Measurements from ENCODE around the gene LIPK.

Gene LIPK

DNA sequence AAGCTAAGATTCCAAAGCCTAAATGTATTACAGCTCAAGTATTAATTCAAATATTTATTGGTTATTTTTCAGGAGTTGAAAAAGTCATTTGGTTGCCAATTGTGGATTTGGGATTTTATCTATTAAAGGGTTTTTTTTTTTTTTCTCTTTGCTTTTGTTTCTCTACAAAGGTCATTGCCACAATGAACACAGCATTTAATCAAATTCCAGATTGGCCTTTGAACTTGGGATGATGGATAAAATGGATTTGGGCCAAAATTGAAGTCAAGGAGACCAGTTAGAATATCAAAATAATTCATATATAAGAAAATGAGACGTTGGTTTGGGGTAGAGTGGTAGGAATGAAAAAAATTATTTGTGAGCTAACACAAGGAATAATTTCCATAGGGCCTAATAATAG lies 63.3 kb downstream of the LIPK start:
- DNase-seq (ENCODE audit: low read depth), result no peak
- no peak for TF ChIP-seq POLR2A (IDR thresholded peaks at IDR 0.05; ENCODE audit: extremely low read depth, insufficient read length)
- TF ChIP-seq, protein P1, sequence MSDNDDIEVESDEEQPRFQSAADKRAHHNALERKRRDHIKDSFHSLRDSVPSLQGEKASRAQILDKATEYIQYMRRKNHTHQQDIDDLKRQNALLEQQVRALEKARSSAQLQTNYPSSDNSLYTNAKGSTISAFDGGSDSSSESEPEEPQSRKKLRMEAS (IDR thresholded peaks at IDR 0.05; ENCODE audit: low read depth, low read length), result no peak
- TF ChIP-seq MYC (IDR thresholded peaks at IDR 0.05; ENCODE audit: low read depth, low read length), result no peak
- no peak for TF ChIP-seq CTCF (IDR thresholded peaks at IDR 0.05; ENCODE audit: low read depth, low read length)
- H3K4me3 ChIP-seq (ENCODE audit: low read depth, low read length), result no peak overlapping the region

- no peak overlapping the region for H3K4me3 ChIP-seq (ENCODE audit: low read depth, low read length)
- DNase-seq (ENCODE audit: low read depth), result no peak
- TF ChIP-seq, protein P1 (IDR thresholded peaks at IDR 0.05; ENCODE audit: low read depth, low read length), result no peak
- TF ChIP-seq MYC (IDR thresholded peaks at IDR 0.05; ENCODE audit: low read depth, low read length) (no peak), CTCF (IDR thresholded peaks at IDR 0.05; ENCODE audit: low read depth, low read length) (no peak), POLR2A (IDR thresholded peaks at IDR 0.05; ENCODE audit: extremely low read depth, insufficient read length) (no peak)
Measured at GRCh38 chr10:88781206-88781605, 75.2 kb downstream of the LIPK start.

DNA sequence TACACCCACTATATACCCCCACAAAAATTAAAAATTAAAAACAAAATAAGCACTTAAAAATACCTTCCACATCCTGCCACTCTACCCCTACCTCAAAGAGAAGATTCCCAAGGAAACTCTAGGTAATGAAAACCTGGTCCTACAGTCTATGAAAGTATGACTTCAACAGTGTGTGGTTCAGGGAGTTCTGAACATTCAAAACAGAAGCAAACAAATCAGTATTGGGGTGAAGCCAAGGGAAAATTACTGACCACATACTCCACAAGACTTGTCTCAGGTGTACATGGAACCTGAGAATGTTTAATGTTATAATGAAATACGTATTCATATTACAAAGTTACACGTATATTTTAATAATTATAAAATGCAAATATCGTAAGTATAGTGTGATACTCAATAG lies 76.2 kb downstream of the LIPK start:
- no peak for TF ChIP-seq MYC (IDR thresholded peaks at IDR 0.05; ENCODE audit: low read depth, low read length)
- no peak for TF ChIP-seq CTCF (IDR thresholded peaks at IDR 0.05; ENCODE audit: low read depth, low read length)
- H3K4me3 ChIP-seq (ENCODE audit: low read depth, low read length), result no peak overlapping the region
- no peak for DNase-seq (ENCODE audit: low read depth)

DNA sequence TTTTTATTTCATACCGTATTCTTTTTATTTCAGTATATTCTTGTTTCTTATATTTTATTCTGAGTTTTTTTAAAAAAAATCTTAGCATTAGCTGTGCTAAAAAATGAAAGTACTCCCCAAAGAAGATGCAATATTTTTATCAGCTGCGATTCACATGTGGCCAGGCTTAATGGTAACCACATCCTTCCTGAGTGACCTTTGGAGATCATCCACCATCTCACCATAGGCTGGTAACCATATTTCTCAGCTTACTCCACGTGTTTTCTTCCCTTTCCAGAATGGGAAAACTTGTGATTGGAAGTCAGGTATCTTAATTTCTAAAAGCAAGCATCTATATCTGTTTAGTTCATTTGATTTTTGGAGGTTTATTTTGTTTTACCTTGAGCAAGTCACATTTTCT lies 77.7 kb downstream of the LIPK start:
- peak; percentile 22 for DNase-seq (ENCODE audit: low read depth)
- no peak overlapping the region for H3K4me3 ChIP-seq (ENCODE audit: low read depth, low read length)
- no peak for TF ChIP-seq CTCF (IDR thresholded peaks at IDR 0.05; ENCODE audit: low read depth, low read length)
- TF ChIP-seq, protein P1 (IDR thresholded peaks at IDR 0.05; ENCODE audit: low read depth, low read length), result peak; percentile 69
- no peak for TF ChIP-seq MYC (IDR thresholded peaks at IDR 0.05; ENCODE audit: low read depth, low read length)

GRCh38 chr10:88786032-88786770 lies 80.2 kb downstream of the LIPK start:
- no peak overlapping the region for H3K4me3 ChIP-seq (ENCODE audit: low read depth, low read length)
- DNase-seq (ENCODE audit: low read depth), result no peak
- TF ChIP-seq MYC (IDR thresholded peaks at IDR 0.05; ENCODE audit: low read depth, low read length), result no peak
- no peak for TF ChIP-seq CTCF (IDR thresholded peaks at IDR 0.05; ENCODE audit: low read depth, low read length)
- TF ChIP-seq, protein P1 (IDR thresholded peaks at IDR 0.05; ENCODE audit: low read depth, low read length), result no peak
- no peak for TF ChIP-seq POLR2A (IDR thresholded peaks at IDR 0.05; ENCODE audit: extremely low read depth, insufficient read length)

GRCh38 chr10:88787463-88787862 lies 81.4 kb downstream of the LIPK start:
- TF ChIP-seq MYC (IDR thresholded peaks at IDR 0.05; ENCODE audit: low read depth, low read length) (no peak), POLR2A (IDR thresholded peaks at IDR 0.05; ENCODE audit: extremely low read depth, insufficient read length) (no peak), CTCF (IDR thresholded peaks at IDR 0.05; ENCODE audit: low read depth, low read length) (no peak)
- TF ChIP-seq, protein P1 (IDR thresholded peaks at IDR 0.05; ENCODE audit: low read depth, low read length), result no peak
- H3K4me3 ChIP-seq (ENCODE audit: low read depth, low read length), result no peak overlapping the region
- no peak for DNase-seq (ENCODE audit: low read depth)

All from NB4 (cell line).